Neutrophil (primary cell): ENCODE data around the gene SLC17A2.
A peak's percentile ranks its signal among the peaks of the same experiment; 100 is the strongest.

Experiments used
- H3K27ac ChIP-seq: fragments of 200-600 bp; sonication (generic); 2 replicates; pipeline ENCODE4 v1.5.1; 2016; ENCODE audit warnings: mild to moderate bottlenecking, moderate library complexity
- H3K27me3 ChIP-seq: fragments of 200-600 bp; sonication (generic); 2 replicates; pipeline ENCODE4 v1.6.0; 2016; ENCODE audit warnings: mild to moderate bottlenecking
- H3K36me3 ChIP-seq: fragments of 200-600 bp; sonication (generic); 2 replicates; pipeline ENCODE4 v1.5.1; 2017
- H3K4me1 ChIP-seq, 2 experiments: fragments of 200-600 bp in 1 of 2; sonication (generic) in 1 of 2; 1 replicate in 1 of 2; 2 replicates in 1 of 2; pipeline versions ENCODE4 v1.5.1 to v1.6.1; 2013 to 2016; ENCODE audit warnings: low read depth in 1 of 2, low read length in 1 of 2, mild to moderate bottlenecking in 1 of 2, moderate library complexity in 1 of 2; ENCODE audit not compliant: control insufficient read depth in 1 of 2, insufficient read depth in 1 of 2
- H3K4me3 ChIP-seq, 2 experiments: fragments of 200-600 bp in 1 of 2; sonication (generic) in 1 of 2; 1 replicate in 1 of 2; 2 replicates in 1 of 2; pipeline ENCODE4 v1.5.1; 2013 to 2016; ENCODE audit warnings: low read depth in 1 of 2, low read length in 1 of 2, mild to moderate bottlenecking in 1 of 2, moderate library complexity in 1 of 2
- H3K9me3 ChIP-seq: fragments of 200-600 bp; sonication (generic); 2 replicates; pipeline ENCODE4 v1.5.1; 2016
- CTCF ChIP-seq: fragments of 200-600 bp; sonication (generic); IDR thresholded peaks from 2 replicates; pipeline ENCODE4 v1.5.1; 2016; ENCODE audit warnings: antibody characterized with exemption

The SLC17A2 gene

GRCh38 chr6:25963426-25964123, 33.1 kb upstream of the SLC17A2 start:
- no peak for TF ChIP-seq CTCF
- peaks cover 58 to 63% of the 10 kb centered on the region in 2 experiments for H3K4me1 ChIP-seq
- H3K9me3 ChIP-seq = no peaks in the 10 kb centered on the region
- peak overlapping the region; percentile 95 for H3K27ac ChIP-seq
- H3K4me3 ChIP-seq = peak overlapping the region; percentile 72 to 79
- H3K27me3 ChIP-seq = no peaks in the 10 kb centered on the region
- peaks cover 39% of the 10 kb centered on the region for H3K36me3 ChIP-seq

- H3K27me3 ChIP-seq = no peaks in the 10 kb centered on the region
- H3K9me3 ChIP-seq = no peaks in the 10 kb centered on the region
- H3K27ac ChIP-seq = peak within 1 kb of the TSS; percentile 95
- H3K4me3 ChIP-seq = peak within 1 kb of the TSS; percentile 72 to 79
- H3K36me3 ChIP-seq = peaks cover 28% of the 10 kb centered on the region
- H3K4me1 ChIP-seq = peaks cover 47 to 53% of the 10 kb centered on the region in 2 experiments
- TF ChIP-seq CTCF = no peak
Observed at GRCh38 chr6:25962149-25963127, 31.9 kb upstream of the SLC17A2 start, which contains the start of gene TRIM38. TSS of gene TRIM38 (plus strand) at chr6:25962802. CDS start at chr6:25966523, 3,721 bp downstream.

GRCh38 chr6:25961619-25962148, 31.2 kb upstream of the SLC17A2 start:
- Histone ChIP-seq H3K27me3 (no peaks in the 10 kb centered on the region), H3K27ac (peak overlapping the region; percentile 95), H3K36me3 (peaks cover 20% of the 10 kb centered on the region), H3K4me1 (peaks cover 40 to 48% of the 10 kb centered on the region in 2 experiments), H3K4me3 (peak overlapping the region; percentile 72 to 79), H3K9me3 (no peaks in the 10 kb centered on the region)
- TF ChIP-seq CTCF = no peak

- Histone ChIP-seq H3K27ac (no peak overlapping the region), H3K9me3 (no peaks in the 10 kb centered on the region), H3K4me1 (peaks cover 32 to 40% of the 10 kb centered on the region in 2 experiments), H3K4me3 (no peak overlapping the region), H3K27me3 (no peaks in the 10 kb centered on the region), H3K36me3 (peaks cover 12% of the 10 kb centered on the region)
- no peak for TF ChIP-seq CTCF
Observed at GRCh38 chr6:25960734-25961133, 30.2 kb upstream of the SLC17A2 start.

GRCh38 chr6:25959890-25960536, 29.5 kb upstream of the SLC17A2 start:
- Histone ChIP-seq H3K4me3 (no peak overlapping the region), H3K27me3 (no peaks in the 10 kb centered on the region), H3K27ac (no peak overlapping the region), H3K36me3 (peaks cover 5% of the 10 kb centered on the region), H3K9me3 (no peaks in the 10 kb centered on the region), H3K4me1 (peaks cover 26 to 33% of the 10 kb centered on the region in 2 experiments)
- TF ChIP-seq CTCF = no peak
